ENCODE measurements around the gene FXR2.

FXR2 gene

GRCh38 chr17:7576432-7576937 lies 38.2 kb downstream of the FXR2 start:
- H3K9ac ChIP-seq (ENCODE audit: low read length), result no peak overlapping the region
- H3K27ac ChIP-seq (ENCODE audit: low read depth, low read length), result no peak overlapping the region
- peaks cover 10% of the 10 kb centered on the region; the same call in 1 of the 2 replicates for H3K4me1 ChIP-seq (ENCODE audit: control insufficient read depth, insufficient read depth, low read length)
- no peak overlapping the region for H3K4me3 ChIP-seq (ENCODE audit: low read depth, low read length)
- no peaks in the 10 kb centered on the region for H3K27me3 ChIP-seq (ENCODE audit: control insufficient read depth, insufficient read depth, low read length)
- H3K36me3 ChIP-seq (ENCODE audit: control insufficient read depth, insufficient read depth, low read length), result peaks cover 70% of the 10 kb centered on the region
- no peaks in the 10 kb centered on the region for H3K9me3 ChIP-seq (ENCODE audit: control insufficient read depth, insufficient read depth, low read depth, low read length)

GRCh38 chr17:7575959-7576358 lies 38.7 kb downstream of the FXR2 start:
- H3K9me3 ChIP-seq (ENCODE audit: control insufficient read depth, insufficient read depth, low read depth, low read length), result no peaks in the 10 kb centered on the region
- H3K4me1 ChIP-seq (ENCODE audit: control insufficient read depth, insufficient read depth, low read length), result peaks cover 10% of the 10 kb centered on the region; the same call in 1 of the 2 replicates
- peaks cover 74% of the 10 kb centered on the region for H3K36me3 ChIP-seq (ENCODE audit: control insufficient read depth, insufficient read depth, low read length)
- H3K27me3 ChIP-seq (ENCODE audit: control insufficient read depth, insufficient read depth, low read length), result no peaks in the 10 kb centered on the region
- H3K9ac ChIP-seq (ENCODE audit: low read length), result no peak overlapping the region
- no peak overlapping the region for H3K27ac ChIP-seq (ENCODE audit: low read depth, low read length)
- 0 out of 2 replicates have a peak overlapping the region, but pooled peaks have one; percentile 89 for H3K4me3 ChIP-seq (ENCODE audit: low read depth, low read length)

GRCh38 chr17:7575481-7575883 lies 39.2 kb downstream of the FXR2 start:
- Histone ChIP-seq H3K4me1 (ENCODE audit: control insufficient read depth, insufficient read depth, low read length) (peaks cover 10% of the 10 kb centered on the region; the same call in 1 of the 2 replicates), H3K27me3 (ENCODE audit: control insufficient read depth, insufficient read depth, low read length) (no peaks in the 10 kb centered on the region), H3K9ac (ENCODE audit: low read length) (no peak overlapping the region), H3K4me3 (ENCODE audit: low read depth, low read length) (peak overlapping the region; percentile 89; the same call in 1 of the 2 replicates), H3K9me3 (ENCODE audit: control insufficient read depth, insufficient read depth, low read depth, low read length) (no peaks in the 10 kb centered on the region), H3K36me3 (ENCODE audit: control insufficient read depth, insufficient read depth, low read length) (peaks cover 77% of the 10 kb centered on the region), H3K27ac (ENCODE audit: low read depth, low read length) (no peak overlapping the region)

- Histone ChIP-seq H3K9ac (ENCODE audit: low read length) (peak overlapping the region; percentile 99), H3K36me3 (ENCODE audit: control insufficient read depth, insufficient read depth, low read length) (peaks cover 81% of the 10 kb centered on the region), H3K4me1 (ENCODE audit: control insufficient read depth, insufficient read depth, low read length) (peaks cover 10% of the 10 kb centered on the region; the same call in 1 of the 2 replicates), H3K27ac (ENCODE audit: low read depth, low read length) (peak overlapping the region; percentile 97), H3K4me3 (ENCODE audit: low read depth, low read length) (peak overlapping the region; percentile 89), H3K27me3 (ENCODE audit: control insufficient read depth, insufficient read depth, low read length) (no peaks in the 10 kb centered on the region), H3K9me3 (ENCODE audit: control insufficient read depth, insufficient read depth, low read depth, low read length) (no peaks in the 10 kb centered on the region)
Measured at GRCh38 chr17:7574176-7574953, 40.3 kb downstream of the FXR2 start.

- Histone ChIP-seq H3K9me3 (ENCODE audit: control insufficient read depth, insufficient read depth, low read depth, low read length) (no peaks in the 10 kb centered on the region), H3K4me1 (ENCODE audit: control insufficient read depth, insufficient read depth, low read length) (peaks cover 10% of the 10 kb centered on the region; the same call in 1 of the 2 replicates), H3K27me3 (ENCODE audit: control insufficient read depth, insufficient read depth, low read length) (no peaks in the 10 kb centered on the region), H3K9ac (ENCODE audit: low read length) (peak overlapping the region; percentile 99), H3K27ac (ENCODE audit: low read depth, low read length) (peak overlapping the region; percentile 97), H3K36me3 (ENCODE audit: control insufficient read depth, insufficient read depth, low read length) (peaks cover 82% of the 10 kb centered on the region), H3K4me3 (ENCODE audit: low read depth, low read length) (peak overlapping the region; percentile 89)
Measured at GRCh38 chr17:7573324-7574080, 41.2 kb downstream of the FXR2 start.

GRCh38 chr17:7572588-7573323 lies 41.9 kb downstream of the FXR2 start:
- H3K27me3 ChIP-seq (ENCODE audit: control insufficient read depth, insufficient read depth, low read length), result no peaks in the 10 kb centered on the region
- peak overlapping the region; percentile 89 for H3K4me3 ChIP-seq (ENCODE audit: low read depth, low read length)
- H3K9me3 ChIP-seq (ENCODE audit: control insufficient read depth, insufficient read depth, low read depth, low read length), result no peaks in the 10 kb centered on the region
- H3K36me3 ChIP-seq (ENCODE audit: control insufficient read depth, insufficient read depth, low read length), result peaks cover 77% of the 10 kb centered on the region
- peaks cover 10% of the 10 kb centered on the region; the same call in 1 of the 2 replicates for H3K4me1 ChIP-seq (ENCODE audit: control insufficient read depth, insufficient read depth, low read length)
- peak overlapping the region; percentile 97 for H3K27ac ChIP-seq (ENCODE audit: low read depth, low read length)
- peak overlapping the region; percentile 99 for H3K9ac ChIP-seq (ENCODE audit: low read length)

GRCh38 chr17:7572338-7572587 lies 42.4 kb downstream of the FXR2 start:
- H3K27ac ChIP-seq (ENCODE audit: low read depth, low read length), result peak overlapping the region; percentile 20; the same call in 1 of the 2 replicates
- no peaks in the 10 kb centered on the region for H3K27me3 ChIP-seq (ENCODE audit: control insufficient read depth, insufficient read depth, low read length)
- H3K9ac ChIP-seq (ENCODE audit: low read length), result peak overlapping the region; percentile 89
- peaks cover 76% of the 10 kb centered on the region for H3K36me3 ChIP-seq (ENCODE audit: control insufficient read depth, insufficient read depth, low read length)
- H3K4me3 ChIP-seq (ENCODE audit: low read depth, low read length), result peak overlapping the region; percentile 82
- peaks cover 10% of the 10 kb centered on the region; the same call in 1 of the 2 replicates for H3K4me1 ChIP-seq (ENCODE audit: control insufficient read depth, insufficient read depth, low read length)
- no peaks in the 10 kb centered on the region for H3K9me3 ChIP-seq (ENCODE audit: control insufficient read depth, insufficient read depth, low read depth, low read length)

- Histone ChIP-seq H3K9me3 (ENCODE audit: control insufficient read depth, insufficient read depth, low read depth, low read length) (no peaks in the 10 kb centered on the region), H3K36me3 (ENCODE audit: control insufficient read depth, insufficient read depth, low read length) (peaks cover 73% of the 10 kb centered on the region), H3K4me3 (ENCODE audit: low read depth, low read length) (no peak overlapping the region), H3K27me3 (ENCODE audit: control insufficient read depth, insufficient read depth, low read length) (no peaks in the 10 kb centered on the region), H3K4me1 (ENCODE audit: control insufficient read depth, insufficient read depth, low read length) (peaks cover 10% of the 10 kb centered on the region; the same call in 1 of the 2 replicates), H3K27ac (ENCODE audit: low read depth, low read length) (no peak overlapping the region), H3K9ac (ENCODE audit: low read length) (no peak overlapping the region)
Measured at GRCh38 chr17:7570351-7570750, 44.3 kb downstream of the FXR2 start.

GRCh38 chr17:7569571-7569970 lies 45.1 kb downstream of the FXR2 start:
- Histone ChIP-seq H3K27ac (ENCODE audit: low read depth, low read length) (no peak overlapping the region), H3K36me3 (ENCODE audit: control insufficient read depth, insufficient read depth, low read length) (peaks cover 73% of the 10 kb centered on the region), H3K9me3 (ENCODE audit: control insufficient read depth, insufficient read depth, low read depth, low read length) (no peaks in the 10 kb centered on the region), H3K4me3 (ENCODE audit: low read depth, low read length) (no peak overlapping the region), H3K9ac (ENCODE audit: low read length) (no peak overlapping the region), H3K27me3 (ENCODE audit: control insufficient read depth, insufficient read depth, low read length) (no peaks in the 10 kb centered on the region), H3K4me1 (ENCODE audit: control insufficient read depth, insufficient read depth, low read length) (peaks cover 2% of the 10 kb centered on the region; the same call in 1 of the 2 replicates)

GRCh38 chr17:7563115-7563869 lies 51.4 kb downstream of the FXR2 start:
- no peak overlapping the region for H3K27ac ChIP-seq (ENCODE audit: low read depth, low read length)
- no peaks in the 10 kb centered on the region for H3K9me3 ChIP-seq (ENCODE audit: control insufficient read depth, insufficient read depth, low read depth, low read length)
- H3K27me3 ChIP-seq (ENCODE audit: control insufficient read depth, insufficient read depth, low read length), result no peaks in the 10 kb centered on the region
- peaks cover 40% of the 10 kb centered on the region for H3K36me3 ChIP-seq (ENCODE audit: control insufficient read depth, insufficient read depth, low read length)
- no peak overlapping the region for H3K9ac ChIP-seq (ENCODE audit: low read length)
- peak overlapping the region; percentile 88; the same call in 1 of the 2 replicates for H3K4me3 ChIP-seq (ENCODE audit: low read depth, low read length)
- H3K4me1 ChIP-seq (ENCODE audit: control insufficient read depth, insufficient read depth, low read length), result peaks cover 25% of the 10 kb centered on the region

All from HUES6 (cell line).